Left cardiac atrium (tissue), 4 donors: Measurements from ENCODE around the gene CDK5RAP2. TPM values are rescaled to one million over a fixed set of nuclear protein-coding genes. Genes with fewer than 3 reads are reported as not detected.
A peak's percentile ranks its signal among the peaks of the same experiment; 100 is the strongest.

Experiments used
- ATAC-seq, 2 donors: fragments of 200-7000 bp; cut with Tn5 transposase; one replicate each; pipeline ENCODE4 v1.9.1; 2020; ENCODE audit warnings: mild to moderate bottlenecking in 2 of 2, moderate library complexity in 2 of 2
- DNase-seq: peaks from one replicate; pipeline ENCODE4 v3.0.0-alpha.2; 2020
- intact Hi-C, 2 donors: fragments of 100-400 bp; cut with DNase I; formaldehyde crosslinking; loops; one replicate each; pipeline versions ENCODE4 v1.14.1 to v1.15.1; 2022 to 2023
- total RNA-seq, 2 donors: library from RNA; stranded (reverse); fragmentation: NEBNext Ultra II Directional; extraction: Animal tissue kit (Norgen Biotek cat#: 25700); gene quantifications; one replicate each; pipeline ENCODE4 v1.2.1, GENCODE V29; 2021
- donor health status: DM: no; HTN: yes; CAD: no.
- donor health status: DM: no; HTN: yes; CAD: no; lungs with severe emphysema.
- donor health status: DM: yes; HTN: yes; CAD: no.
- donor health status: Dilated cardiomyopathy.

The CDK5RAP2 gene
- total RNA-seq, 2 donors from 2014 or later, result 48.0 to 49.0 TPM

- intact Hi-C loops, result no loop called here
- ATAC-seq (no peak), DNase-seq (no peak)
These were observed 13.9 kb upstream of the CDK5RAP2 start for GRCh38 chr9:120593955-120594277.

DNA sequence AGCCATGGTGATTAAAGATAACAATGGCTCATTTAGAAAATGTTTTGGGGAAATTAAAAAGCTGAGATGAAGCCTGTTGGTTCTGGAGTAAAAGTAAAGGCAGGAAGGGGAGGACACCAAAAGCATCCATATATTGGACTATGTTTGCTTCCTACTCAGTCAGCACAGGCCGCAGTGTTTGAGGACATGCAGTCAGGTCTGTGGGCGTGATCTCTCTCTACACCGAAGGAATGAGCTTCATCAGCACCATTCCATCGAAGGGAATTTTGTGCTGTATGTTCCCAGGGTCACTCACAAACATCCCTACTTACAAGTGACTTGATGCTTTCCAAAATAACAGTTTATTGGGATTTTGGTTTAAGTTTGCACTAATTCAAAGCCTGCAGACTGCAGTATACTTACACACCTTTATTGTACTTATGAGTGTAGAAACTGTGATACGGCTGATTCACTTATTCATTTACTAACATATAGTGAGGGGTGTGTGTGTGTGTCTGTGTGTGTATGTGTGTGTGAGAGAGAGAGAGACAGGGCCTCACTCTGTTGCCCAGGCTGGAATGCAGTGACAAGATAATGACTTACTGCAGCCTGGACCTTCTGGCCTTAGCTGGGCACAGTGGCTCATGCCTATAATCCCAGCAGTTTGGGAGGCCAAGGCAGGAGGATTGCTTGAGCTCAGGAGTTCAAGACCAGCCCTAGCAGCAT, 13.4 kb upstream of the CDK5RAP2 start:
- intact Hi-C loops, result no loop called here
- ATAC-seq, result no peak
- DNase-seq, result no peak

DNA sequence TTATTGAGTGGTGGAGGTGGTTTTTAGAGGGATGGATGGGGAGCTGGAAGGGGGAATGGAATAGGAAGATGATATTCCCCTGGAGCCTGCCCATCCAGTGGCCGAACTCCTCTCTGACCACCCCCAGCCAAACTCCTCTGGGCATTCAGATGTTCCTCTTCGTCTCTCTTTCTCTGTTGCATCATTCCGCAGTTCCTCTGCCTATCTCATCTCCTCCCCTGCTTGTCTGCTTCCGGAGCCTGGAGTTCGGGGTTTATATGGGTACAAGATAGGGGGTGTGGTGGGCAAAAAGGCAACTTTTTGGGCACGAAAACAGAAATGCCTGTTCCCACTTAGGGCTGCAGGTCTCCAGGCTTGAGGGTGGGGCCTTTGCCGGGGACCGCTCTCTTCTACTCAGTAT, 12.2 kb upstream of the CDK5RAP2 start:
- no peak for ATAC-seq
- intact Hi-C loops, result no loop called here
- no peak for DNase-seq

DNA sequence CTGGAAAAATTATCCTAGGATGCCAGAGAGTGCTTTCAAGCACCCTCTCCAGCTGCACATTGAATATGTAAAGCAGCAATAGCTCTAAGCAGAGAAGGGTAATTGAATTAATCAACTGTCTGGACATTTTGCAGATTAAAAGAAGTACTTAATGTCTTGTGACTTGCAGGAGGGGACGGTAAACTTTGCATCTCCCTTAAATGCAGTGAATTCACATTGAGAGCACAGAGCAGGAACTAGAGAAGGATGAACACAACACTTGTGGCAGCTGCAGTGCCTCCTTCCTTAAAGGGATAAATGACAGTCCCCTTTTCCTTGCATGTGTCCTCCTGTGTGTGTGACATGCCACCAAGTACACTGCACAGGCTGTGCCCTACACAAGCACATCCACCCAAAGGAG, 7.4 kb upstream of the CDK5RAP2 start:
- ATAC-seq (no peak), DNase-seq (no peak)
- intact Hi-C loops, result no loop called here

DNA sequence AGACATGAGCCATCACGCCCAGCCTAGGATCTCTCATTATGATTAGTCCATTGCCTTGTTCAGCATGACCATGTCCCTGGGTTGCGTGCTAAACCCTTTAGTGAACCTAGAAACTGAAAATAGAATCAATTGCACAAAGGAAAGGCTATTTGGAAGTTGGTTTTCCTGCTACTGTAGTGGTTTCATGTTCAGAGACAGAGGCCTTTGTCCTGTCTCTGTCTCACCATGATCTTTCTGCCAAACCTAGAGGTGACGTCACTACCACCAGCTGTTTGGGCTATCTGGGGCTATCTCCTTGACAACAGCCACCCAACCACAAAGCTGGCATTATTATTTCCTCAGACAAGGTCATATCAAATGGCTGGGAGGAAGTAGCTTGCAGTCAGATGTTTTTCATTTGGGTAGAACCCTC, 4.0 kb upstream of the CDK5RAP2 start:
- peak in 1 of 2 donors; percentile 50 for ATAC-seq
- intact Hi-C loops, result no loop called here
- peak; percentile 55 for DNase-seq

DNA sequence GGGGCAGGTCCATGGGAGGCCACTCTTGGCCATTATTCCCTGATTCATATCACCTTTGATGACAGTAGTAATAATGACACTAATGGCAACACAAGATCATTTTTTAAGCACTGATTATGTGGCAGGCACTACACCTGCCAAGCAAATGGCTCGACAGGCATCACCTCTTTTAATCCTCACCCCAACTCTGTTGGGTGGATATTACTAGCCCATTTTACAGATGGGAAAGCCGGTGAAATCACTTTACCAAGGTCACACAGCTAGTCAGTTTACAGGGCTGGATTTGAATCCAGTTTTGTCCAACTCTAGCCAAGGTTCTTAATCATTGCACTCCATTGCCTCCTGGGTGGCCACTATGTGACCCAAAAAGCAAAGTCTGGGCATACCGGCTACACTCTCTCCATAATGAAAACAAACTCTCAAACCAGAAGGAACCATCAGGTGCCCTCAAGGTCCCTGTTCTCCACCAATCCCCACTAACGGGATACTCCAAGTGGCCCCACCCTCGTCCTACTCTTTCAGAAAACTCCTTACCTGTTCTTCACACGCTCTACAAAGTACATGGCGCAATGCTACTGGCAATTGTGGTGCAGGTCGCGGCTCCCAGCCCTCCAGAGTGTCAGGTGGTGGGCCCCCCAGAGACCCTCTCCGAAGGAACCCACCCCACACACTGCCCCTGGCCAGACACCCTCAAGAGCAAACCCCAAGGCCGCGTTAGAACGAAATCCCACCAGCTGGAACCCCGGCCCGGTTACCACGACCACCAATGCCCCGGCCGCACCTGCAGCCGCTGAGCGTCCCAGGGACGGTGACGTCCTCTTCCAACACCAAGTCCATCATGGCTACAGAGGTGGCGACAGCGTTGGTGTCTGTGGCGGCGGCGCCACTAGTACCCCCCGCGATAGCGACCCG, 572 bp downstream of the CDK5RAP2 start:
- intact Hi-C loops, result no loop called here
- DNase-seq (no peak), ATAC-seq (no peak)

- DNase-seq (no peak), ATAC-seq (no peak)
- intact Hi-C loops, result no loop called here
These were observed 5.5 kb downstream of the CDK5RAP2 start for GRCh38 chr9:120574473-120574872.

DNA sequence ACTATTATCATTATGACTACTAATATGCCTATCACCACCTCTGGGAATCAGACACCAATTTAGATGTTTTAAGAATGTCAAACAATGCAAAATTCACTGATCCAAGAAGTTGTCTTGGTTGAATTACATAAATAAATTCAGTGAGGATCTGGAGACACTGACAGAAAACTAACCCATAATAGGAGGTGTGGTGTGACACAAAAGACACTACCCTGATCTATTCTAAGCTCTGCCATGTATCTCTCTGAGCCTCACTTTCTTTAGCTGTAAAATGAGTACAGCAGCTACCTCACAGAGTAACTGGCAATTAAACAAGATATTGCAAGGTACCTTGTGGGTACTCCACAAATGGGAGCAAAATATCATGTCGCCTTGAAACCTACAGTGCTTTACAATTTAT, 7.5 kb downstream of the CDK5RAP2 start:
- intact Hi-C loops, result no loop called here
- ATAC-seq (no peak), DNase-seq (no peak)

DNA sequence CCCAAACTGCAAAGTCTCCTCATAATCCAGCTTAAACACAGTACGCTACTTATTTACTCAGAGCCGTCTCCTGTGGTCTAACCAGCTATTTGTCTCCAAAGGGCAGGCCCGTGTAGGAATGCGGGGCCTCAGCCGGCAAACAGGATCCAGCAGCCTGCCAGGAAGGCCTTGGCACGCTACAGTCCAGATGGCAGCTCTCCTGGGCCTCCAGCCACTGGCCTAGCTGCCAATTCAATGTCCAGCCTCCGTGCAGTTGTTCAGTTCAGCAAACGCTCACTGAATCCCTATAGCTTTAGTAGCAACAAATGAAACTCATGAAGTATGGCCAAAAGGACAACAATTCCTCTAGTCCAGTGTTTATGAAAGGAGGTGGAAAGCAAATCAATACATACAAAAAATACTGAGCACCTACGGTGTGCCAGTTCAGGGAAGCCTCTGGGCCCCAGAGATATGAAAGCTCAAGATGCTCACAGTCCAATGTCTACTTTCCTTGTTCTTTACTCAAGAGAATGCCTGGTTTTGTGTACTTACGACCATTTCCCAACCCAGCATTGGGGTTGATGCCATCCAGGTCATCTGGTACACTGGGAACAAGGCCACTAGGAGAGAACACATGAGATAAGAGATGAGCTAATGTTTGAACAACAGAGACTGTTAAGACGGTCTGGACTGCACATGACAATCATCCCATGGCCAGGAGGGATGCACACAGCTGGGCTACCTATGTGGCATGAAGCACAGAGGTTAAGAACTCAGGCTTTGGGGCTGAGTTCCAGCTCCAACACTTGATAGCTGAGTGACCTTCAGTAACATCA, 8.3 kb downstream of the CDK5RAP2 start:
- DNase-seq (peak; percentile 65), ATAC-seq (peak; percentile 93 to 95)
- intact Hi-C loops, result no loop called here

DNA sequence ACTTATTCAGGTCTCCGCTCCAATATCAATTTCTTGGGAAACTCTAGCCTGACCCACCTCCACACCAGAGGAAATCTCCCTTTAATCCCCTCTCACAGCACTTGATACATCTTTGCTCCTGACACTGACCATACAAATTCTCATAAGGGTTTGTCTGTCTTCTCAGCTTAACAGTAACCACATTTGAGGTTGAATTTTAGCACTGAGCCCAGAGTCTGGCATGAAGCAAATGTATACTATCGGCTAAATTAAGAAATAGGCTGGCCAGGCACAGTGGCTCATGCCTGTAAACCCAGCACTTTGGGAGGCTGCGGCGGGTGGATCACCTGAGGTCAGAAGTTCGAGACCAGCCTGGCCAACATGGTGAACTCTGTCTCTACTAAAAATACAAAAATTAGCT, 9.7 kb downstream of the CDK5RAP2 start:
- ATAC-seq, result no peak
- DNase-seq, result no peak

GRCh38 chr9:120569556-120569955, 10.4 kb downstream of the CDK5RAP2 start:
- DNase-seq (no peak), ATAC-seq (no peak)
- intact Hi-C loops, result no loop called here

More for the DNA sequence above, 9.7 kb downstream of the CDK5RAP2 start:
- intact Hi-C loops, result no loop called here

GRCh38 chr9:120568816-120569215, 11.2 kb downstream of the CDK5RAP2 start:
- intact Hi-C loops, result no loop called here
- DNase-seq (no peak), ATAC-seq (no peak)

DNA sequence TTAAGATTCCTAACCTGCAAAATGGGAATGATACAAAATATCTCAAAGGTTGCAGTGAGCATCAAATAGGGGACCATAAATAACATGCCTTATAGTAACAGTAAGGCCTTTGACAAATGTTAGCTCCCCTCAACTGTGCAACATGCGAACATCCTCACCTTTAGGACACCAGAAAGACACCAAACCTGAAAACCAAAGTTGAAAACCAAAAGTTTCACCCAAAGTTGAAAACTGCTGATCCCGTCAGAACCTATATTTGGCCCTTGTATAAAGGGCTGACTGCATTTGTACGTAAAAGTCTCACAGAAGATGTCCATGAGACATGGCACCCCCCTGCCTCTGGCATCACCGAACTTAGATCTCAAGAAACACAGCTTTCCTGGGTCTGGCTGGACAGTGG, 12.1 kb downstream of the CDK5RAP2 start:
- ATAC-seq (no peak), DNase-seq (no peak)
- intact Hi-C loops, result no loop called here

DNA sequence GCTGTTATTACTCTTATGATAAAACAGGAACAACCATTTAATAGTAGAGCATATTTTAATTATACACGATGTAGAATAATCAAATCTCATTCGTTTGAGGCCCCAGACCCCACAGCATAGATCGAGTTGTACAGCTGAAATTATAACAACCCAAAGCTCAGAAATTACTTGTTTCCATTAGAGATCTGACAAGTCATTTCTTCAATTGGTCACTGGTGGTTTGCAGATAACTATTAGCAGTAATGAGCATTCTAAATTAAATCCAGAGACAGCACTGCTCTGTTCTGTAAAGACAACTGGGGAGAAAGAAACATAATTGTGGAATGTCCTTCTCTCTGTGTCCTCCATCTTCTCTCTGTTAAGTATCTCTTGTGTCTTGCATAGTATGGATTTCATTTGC, 12.9 kb downstream of the CDK5RAP2 start:
- DNase-seq (no peak), ATAC-seq (no peak)
- intact Hi-C loops, result no loop called here

DNA sequence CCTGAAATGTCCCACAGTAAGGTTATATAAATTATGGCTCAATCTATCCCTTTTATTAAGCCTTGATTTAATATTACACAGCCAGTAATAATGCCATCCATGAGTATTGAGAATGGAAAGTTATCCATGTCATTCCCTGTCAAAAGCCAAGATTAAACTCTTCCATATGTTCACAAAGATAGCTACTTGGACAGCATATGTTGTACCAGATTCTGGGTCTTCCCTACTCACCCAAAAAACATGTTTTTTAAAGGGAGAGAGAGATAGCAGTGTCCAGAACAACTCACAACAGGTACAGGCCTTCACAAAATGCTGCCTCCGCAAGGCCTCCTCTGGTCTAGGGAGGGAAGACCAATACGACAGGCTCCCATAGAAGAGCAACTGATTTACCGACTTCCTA, 15.4 kb downstream of the CDK5RAP2 start:
- DNase-seq, result no peak
- ATAC-seq, result no peak
- intact Hi-C loops, result no loop called here

- intact Hi-C loops, result no loop called here
- DNase-seq (peak; percentile 53), ATAC-seq (peak in 1 of 2 donors; percentile 49)
These were observed 17.0 kb downstream of the CDK5RAP2 start for GRCh38 chr9:120562861-120563443.

- DNase-seq (no peak), ATAC-seq (no peak)
- intact Hi-C loops, result no loop called here
These were observed 18.3 kb downstream of the CDK5RAP2 start for GRCh38 chr9:120561709-120562108.

DNA sequence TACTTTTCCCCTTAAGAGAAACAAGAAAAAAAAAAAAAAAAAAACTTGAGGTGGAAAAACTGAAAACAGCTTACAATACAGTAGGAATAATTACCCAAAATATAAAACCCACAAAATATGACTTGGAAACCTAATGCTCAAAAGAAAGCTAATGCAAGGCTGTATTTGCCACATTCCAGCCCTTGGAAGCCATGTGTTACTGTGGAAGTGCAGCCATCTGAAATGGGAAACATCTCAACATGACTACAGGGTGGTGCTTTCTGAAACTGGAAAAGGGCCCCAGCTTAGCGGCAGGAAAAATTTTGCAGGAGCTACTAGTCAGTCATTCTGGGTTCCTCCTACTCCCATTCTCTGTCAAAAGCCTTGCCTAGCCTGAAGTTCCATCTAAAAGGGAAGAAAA, 20.4 kb downstream of the CDK5RAP2 start:
- intact Hi-C loops, result no loop called here
- DNase-seq (no peak), ATAC-seq (no peak)

DNA sequence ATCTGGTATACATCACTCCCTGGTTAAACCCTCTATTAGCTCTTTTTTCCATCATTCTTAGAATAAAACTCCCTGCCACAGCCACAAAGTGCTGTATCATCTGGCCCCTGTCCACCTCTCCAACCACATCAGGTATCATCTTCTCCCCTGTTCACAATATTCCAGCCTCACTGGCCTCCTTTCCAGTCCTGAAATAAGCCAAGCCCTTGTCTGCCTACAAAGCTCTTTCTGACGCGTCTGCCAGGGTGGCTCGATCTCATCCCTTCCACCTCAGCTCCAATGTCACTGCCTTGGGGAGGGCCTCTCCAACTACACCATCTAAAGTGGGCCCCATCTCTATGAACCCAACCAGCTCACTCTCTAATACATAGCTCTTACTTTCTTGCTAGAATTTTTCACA, 21.5 kb downstream of the CDK5RAP2 start:
- intact Hi-C loops, result no loop called here
- no peak for DNase-seq
- ATAC-seq, result no peak

- no peak for ATAC-seq
- DNase-seq, result no peak
- intact Hi-C loops, result no loop called here
These were observed 22.8 kb downstream of the CDK5RAP2 start for GRCh38 chr9:120557205-120557604.
